Measurements from ENCODE around the gene OR2A1.
"Not testable (repeated sequence)": the region's sequence is repeated elsewhere in the genome, so short reads cannot be mapped to it uniquely, and the experiment has no call there.

OR2A1 gene

GRCh38 chr7:144325868-144326267, 13.6 kb downstream of the OR2A1 start:
- not testable (repeated sequence) for DNase-seq

- DNase-seq: not testable (repeated sequence)
These were observed 17.8 kb downstream of the OR2A1 start for GRCh38 chr7:144330044-144330443.

GRCh38 chr7:144331221-144331995, 19.2 kb downstream of the OR2A1 start:
- DNase-seq: not testable (repeated sequence)

- DNase-seq: not testable (repeated sequence)
These were observed 19.7 kb downstream of the OR2A1 start for GRCh38 chr7:144331996-144332288.

- DNase-seq: not testable (repeated sequence)
These were observed 36.4 kb downstream of the OR2A1 start for GRCh38 chr7:144348625-144349024.

GRCh38 chr7:144351667-144352066, 39.4 kb downstream of the OR2A1 start:
- DNase-seq: not testable (repeated sequence)

GRCh38 chr7:144355176-144355822, 43.1 kb downstream of the OR2A1 start, which contains the start of gene ARHGEF5:
ARHGEF5 (plus strand) TSS chr7:144355402; CDS start chr7:144362670, 7,268 bp downstream.
- not testable (repeated sequence) for DNase-seq

GRCh38 chr7:144356185-144356584, 44.0 kb downstream of the OR2A1 start:
- not testable (repeated sequence) for DNase-seq

- DNase-seq: not testable (repeated sequence)
These were observed 44.6 kb downstream of the OR2A1 start for GRCh38 chr7:144356860-144357259.

- not testable (repeated sequence) for DNase-seq
These were observed 49.8 kb downstream of the OR2A1 start for GRCh38 chr7:144362061-144362460.

- not testable (repeated sequence) for DNase-seq
These were observed 53.3 kb downstream of the OR2A1 start for GRCh38 chr7:144365523-144365922.

GRCh38 chr7:144367250-144367649, 55.0 kb downstream of the OR2A1 start:
- not testable (repeated sequence) for DNase-seq

- DNase-seq: not testable (repeated sequence)
These were observed 57.0 kb downstream of the OR2A1 start for GRCh38 chr7:144369221-144369620.
